Ovary (tissue), 9 donors: ENCODE results near the gene ATOH7. TPM values are rescaled to one million over a fixed set of nuclear protein-coding genes. Genes with fewer than 3 reads are reported as not detected.

Experiments
- DNase-seq, 5 donors: peaks; one replicate each; pipeline ENCODE4 v3.0.0-alpha.2; 2019 to 2020
- H3K27ac ChIP-seq, 2 donors: fragments of 200-600 bp; one replicate each; pipeline versions ENCODE4 v1.5.1 to v1.8.0; 2019 to 2022
- H3K27me3 ChIP-seq: fragments of 200-600 bp; one replicate; pipeline ENCODE4 v1.8.0; 2022
- H3K36me3 ChIP-seq: fragments of 200-600 bp; sonication (generic); one replicate; pipeline ENCODE4 v1.5.1; 2019
- H3K4me1 ChIP-seq: one replicate; pipeline ENCODE4 v1.8.1; 2013; ENCODE audit warnings: mild to moderate bottlenecking, moderate library complexity; ENCODE audit not compliant: insufficient read depth
- H3K4me3 ChIP-seq: fragments of 200-600 bp; sonication (generic); one replicate; pipeline ENCODE4 v1.5.1; 2017
- H3K9me3 ChIP-seq, 2 donors: fragments of 200-600 bp in 1 of 2; sonication (generic) in 1 of 2; one replicate each; pipeline versions ENCODE4 v1.5.1 to v1.8.1; 2013 to 2019; ENCODE audit warnings: mild to moderate bottlenecking in 1 of 2, moderate library complexity in 1 of 2
- CTCF ChIP-seq, 3 donors: fragments of 450-650 bp in 2 of 3; fragments of 200-600 bp in 1 of 3; IDR thresholded peaks; one replicate each; pipeline versions ENCODE4 v1.5.1 to v1.8.0; 2016 to 2022; ENCODE audit warnings: antibody characterized with exemption in 3 of 3, mild to moderate bottlenecking in 1 of 3
- EP300 ChIP-seq: sonication (generic); formaldehyde crosslinking; IDR thresholded peaks from one replicate; pipeline ENCODE4 v1.6.1; 2017; ENCODE audit warnings: antibody characterized with exemption
- POLR2A ChIP-seq: fragments of 450-650 bp; IDR thresholded peaks from one replicate; pipeline ENCODE4 v1.6.1; 2017; ENCODE audit warnings: antibody characterized with exemption, mild to moderate bottlenecking, moderate library complexity
- WGBS, 3 donors: extraction: QIAGEN DNeasy Blood & Tissue Kit in 1 of 3; methylation state at CpG; one replicate each; pipeline versions ENCODE4 v1.1.5 to v1.1.7; 2013 to 2017; 5-methylcytosine and 5-hydroxymethylcytosine counted together
- intact Hi-C, 4 donors: fragments of 100-400 bp; cut with DNase I; formaldehyde crosslinking; loops; one replicate each; pipeline versions ENCODE4 v1.11.0 to v1.15.1; 2022 to 2023
- polyA plus RNA-seq, 2 donors: library from polyadenylated mRNA; stranded (reverse); fragments of 200-250 nt in 1 of 2; fragments of 350-450 nt in 1 of 2; fragmentation: Illumina TruSeq in 1 of 2; extraction: RNeasy Lipid Tissue Mini Kit (QIAGEN cat#74804) in 1 of 2; gene quantifications; one replicate each; pipeline ENCODE4 v1.2.3, GENCODE V29; 2013 to 2014
- total RNA-seq, 7 donors: library from RNA; depleted of rRNA in 2 of 7; stranded (reverse); fragments of >200 nt in 2 of 7; fragmentation: NEBNext Ultra II Directional in 3 of 7; extraction: Animal tissue kit (Norgen Biotek cat#: 25700) in 3 of 7; gene quantifications; one replicate each; pipeline versions ENCODE4 v1.1.0 to v1.2.4, GENCODE V29; 2016 to 2023
- donor health status: DM: no; HTN: no; CAD: no; lungs with moderate emphysema.
- donor health status: DM: no; HTN: no; CAD: no.
- donor health status: Bipolar disorder and iron deficiency.
- donor health status: DM: yes; HTN: yes; CAD: no.
- donor health status: DM: no; HTN: no; CAD: no.
- donor health status: DM: yes; HTN: yes; CAD: no.

ATOH7 gene
- total and polyA plus RNA-seq, 9 donors: 0.16 to 0.60 (median 0.23) TPM; not detected in 6

DNA sequence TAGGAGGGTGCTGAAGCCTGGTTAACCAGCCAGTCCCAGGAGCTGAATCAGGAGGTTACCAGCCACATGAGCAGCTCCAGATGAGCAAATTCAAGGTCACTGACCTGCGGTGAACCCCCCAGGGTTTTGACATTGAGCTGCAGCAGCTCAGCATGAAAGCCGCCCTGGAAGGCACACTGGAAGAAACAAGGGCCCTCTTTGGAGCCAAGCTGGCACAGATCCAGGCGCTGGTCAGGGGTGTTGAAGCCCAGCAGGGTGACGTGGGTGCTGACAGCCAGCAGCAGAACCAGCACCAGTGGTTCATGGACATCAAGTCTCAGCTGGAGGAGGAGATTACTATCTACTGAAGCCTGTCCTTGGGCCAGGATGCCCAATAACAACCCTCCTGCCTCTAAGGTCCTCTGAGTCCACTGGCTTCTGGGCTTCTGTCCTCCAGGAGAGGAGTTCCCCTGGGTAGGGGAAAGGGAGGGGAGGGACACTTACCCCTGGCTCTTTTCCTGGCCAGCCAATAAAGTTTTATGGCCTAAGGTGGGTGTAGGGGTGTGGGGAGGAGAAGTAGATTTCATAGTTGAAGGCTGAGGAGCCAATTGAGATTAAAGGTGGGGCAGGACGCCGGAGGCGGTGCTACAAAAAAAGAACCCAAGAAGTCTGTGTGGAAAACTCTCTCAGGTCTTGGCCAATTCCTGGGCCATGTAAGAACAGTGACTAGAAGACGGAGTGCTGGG is 29.4 kb upstream of the ATOH7 start:
- Histone ChIP-seq H3K27me3 (no peaks in the 10 kb centered on the region), H3K4me1 (no peaks in the 10 kb centered on the region), H3K9me3 (no peaks in the 10 kb centered on the region), H3K27ac (no peak overlapping the region), H3K36me3 (no peaks in the 10 kb centered on the region), H3K4me3 (no peak overlapping the region)
- intact Hi-C loops: no loop called here
- 85 to 95% (median 87%) methylated on average over 7 to 8 of the region's 8 CpGs for WGBS, 3 donors
- DNase-seq: peak in 1 of 5 donors; percentile 17
- no peak for TF ChIP-seq CTCF (IDR thresholded peaks at IDR 0.05)

- H3K27ac ChIP-seq: no peak overlapping the region
- intact Hi-C loops: no loop called here
- TF ChIP-seq EP300 (no peak), POLR2A (no peak), CTCF (IDR thresholded peaks at IDR 0.05) (no peak)
- H3K4me3 ChIP-seq: no peak overlapping the region
- no peaks in the 10 kb centered on the region for H3K27me3 ChIP-seq
- DNase-seq: no peak
- no peaks in the 10 kb centered on the region for H3K36me3 ChIP-seq
- H3K9me3 ChIP-seq: no peaks in the 10 kb centered on the region
- no peaks in the 10 kb centered on the region for H3K4me1 ChIP-seq
- 25 to 53% (median 42%) methylated on average over 1 of the region's 1 CpG for WGBS, 3 donors
These were observed 21.4 kb upstream of the ATOH7 start for GRCh38 chr10:68253346-68253745.

- Histone ChIP-seq H3K27me3 (no peaks in the 10 kb centered on the region), H3K4me1 (no peaks in the 10 kb centered on the region), H3K36me3 (no peaks in the 10 kb centered on the region), H3K9me3 (no peaks in the 10 kb centered on the region), H3K27ac (no peak overlapping the region), H3K4me3 (no peak overlapping the region)
- intact Hi-C loops: no loop called here
- DNase-seq: no peak
- TF ChIP-seq CTCF (IDR thresholded peaks at IDR 0.05) (no peak), POLR2A (no peak), EP300 (no peak)
- 87 to 94% (median 88%) methylated on average over 5 of the region's 5 CpGs for whole genome bisulfite sequencing, 3 donors
These were observed 19.9 kb upstream of the ATOH7 start for GRCh38 chr10:68251625-68252495.

- Histone ChIP-seq H3K27me3 (no peaks in the 10 kb centered on the region), H3K4me3 (no peak overlapping the region), H3K36me3 (no peaks in the 10 kb centered on the region), H3K4me1 (no peaks in the 10 kb centered on the region), H3K27ac (no peak overlapping the region), H3K9me3 (no peaks in the 10 kb centered on the region)
- intact Hi-C loops: no loop called here
- 77 to 86% (median 80%) methylated on average over 7 of the region's 7 CpGs for WGBS, 3 donors
- TF ChIP-seq POLR2A: no peak
- no peak for TF ChIP-seq CTCF (IDR thresholded peaks at IDR 0.05)
- no peak for TF ChIP-seq EP300
- no peak for DNase-seq
These were observed 19.2 kb upstream of the ATOH7 start for GRCh38 chr10:68251151-68251550.
